ENCODE results near the gene CDH4. TPM values are rescaled to one million over a fixed set of nuclear protein-coding genes. Genes with fewer than 3 reads are reported as not detected.

Gene CDH4
- total and polyA plus RNA-seq, 2 of the 8 experiments (the other 6 are each of a cell fraction or from before 2014, with no cell fraction given) = 4.3 to 7.9 TPM

GRCh38 chr20:61876952-61877728 is 625.1 kb downstream of the CDH4 start:
- WGBS, 2 experiments (ENCODE audit: extremely low coverage in 1 of 2, insufficient coverage in 1 of 2, insufficient read length in 1 of 2, insufficient replicate concordance in 2 of 2, low coverage in 1 of 2, low lambda C conversion rate in 2 of 2, missing lambda C conversion rate in 1 of 2) = 93% methylated on average over 25 of the region's 30 CpGs; no CpG with 5 or more reads in 1 of the 2 experiments
- H3K18ac ChIP-seq (ENCODE audit: extremely low read depth, low read length) = no peak overlapping the region
- H2AK5ac ChIP-seq (ENCODE audit: low read depth, low read length) = no peak overlapping the region
- H3K14ac ChIP-seq (ENCODE audit: insufficient read length) = no peak overlapping the region
- POLR2A ChIA-PET (ENCODE audit: partially characterized antibody) = no interaction called here
- no peak overlapping the region for H2BK20ac ChIP-seq (ENCODE audit: low read length)
- H3K79me1 ChIP-seq (ENCODE audit: low read depth, low read length) = no peaks in the 10 kb centered on the region
- no peak overlapping the region for H3K23ac ChIP-seq (ENCODE audit: insufficient read length)
- H3K4me1 ChIP-seq (replicated peaks in 1 of 4; ENCODE audit: control insufficient read depth in 3 of 4, insufficient read depth in 4 of 4, low read length in 3 of 4) = no peaks in the 10 kb centered on the region
- H2BK5ac ChIP-seq (ENCODE audit: low read depth, low read length) = no peak overlapping the region
- CTCF ChIA-PET (ENCODE audit: partially characterized antibody) = interaction anchor here (0.6 to 5.0 kb wide), 7 partner anchors 8 to 277 kb away, joined by 3 to 45 read pairs (median 4); no protein-coding TSS in a partner anchor
- H3K23me2 ChIP-seq (ENCODE audit: low read depth, low read length) = no peaks in the 10 kb centered on the region
- DNase-seq (ENCODE audit: low read depth in 1 of 2, low spot score in 2 of 2) (no peak), FAIRE-seq (no peak)
- H4K91ac ChIP-seq (replicated peaks; ENCODE audit: insufficient read length, low read length) = no peak overlapping the region
- peaks cover 0 to under 1% of the 10 kb centered on the region in 2 experiments; a peak in 1 of 4 replicates for H3K9me3 ChIP-seq (ENCODE audit: insufficient read depth in 2 of 2, low read depth in 1 of 2, low read length in 1 of 2)
- no peak overlapping the region for H2BK120ac ChIP-seq (replicated peaks; ENCODE audit: low read depth, low read length)
- no peak overlapping the region for H2BK15ac ChIP-seq (ENCODE audit: low read length)
- no peaks in the 10 kb centered on the region; a peak in 1 of 7 replicates for H3K27me3 ChIP-seq (replicated peaks in 1 of 4; ENCODE audit: control insufficient read depth in 3 of 4, extremely low read depth in 1 of 4, insufficient read depth in 3 of 4, low read length in 3 of 4)
- H4K20me1 ChIP-seq (replicated peaks in 1 of 2; ENCODE audit: control insufficient read depth in 1 of 2, insufficient read depth in 2 of 2, low read length in 2 of 2) = no peaks in the 10 kb centered on the region
- H2BK12ac ChIP-seq (ENCODE audit: low read depth, low read length) = no peak overlapping the region
- no peak overlapping the region for H3K9ac ChIP-seq (replicated peaks in 1 of 4; ENCODE audit: extremely low read depth in 1 of 4, low read depth in 3 of 4, low read length in 3 of 4)
- H3K56ac ChIP-seq (replicated peaks; ENCODE audit: insufficient read length, low read depth, low read length) = no peak overlapping the region
- no peak overlapping the region for H4K5ac ChIP-seq (ENCODE audit: insufficient read length, low read depth, low read length)
- no peaks in the 10 kb centered on the region for H3K36me3 ChIP-seq (ENCODE audit: control insufficient read depth in 2 of 4, insufficient read depth in 4 of 4, low read length in 3 of 4)
- TF ChIP-seq YY1 (IDR thresholded peaks at IDR 0.05; ENCODE audit: low read depth, low read length) (no peak), FOSL1 (IDR thresholded peaks at IDR 0.05; ENCODE audit: insufficient read depth, low read depth, low read length) (no peak), KDM4A (IDR thresholded peaks at IDR 0.05; ENCODE audit: low read depth, low read length, severe bottlenecking) (no peak), RFX5 (IDR thresholded peaks at IDR 0.05; ENCODE audit: borderline replicate concordance, low read depth, low read length) (no peak), CHD2 (IDR thresholded peaks at IDR 0.05; ENCODE audit: low read length) (no peak), RNF2 (IDR thresholded peaks at IDR 0.05; ENCODE audit: borderline replicate concordance, low read depth, low read length, missing control alignments, poor library complexity, severe bottlenecking) (no peak), PHF8 (conservative IDR thresholded peaks at IDR 0.05; ENCODE audit: low read depth, low read length) (no peak)
- H2AFZ ChIP-seq (ENCODE audit: low read length) = no peak overlapping the region
- H3K4me3 ChIP-seq (ENCODE audit: extremely low read depth in 1 of 4, insufficient read depth in 2 of 4, low read depth in 3 of 4, low read length in 4 of 4) = no peak overlapping the region
- no peak overlapping the region for H3K27ac ChIP-seq (ENCODE audit: low read depth, low read length)
- H3K4ac ChIP-seq (replicated peaks; ENCODE audit: insufficient read length, low read depth, low read length) = no peak overlapping the region
- H4K8ac ChIP-seq (ENCODE audit: extremely low read depth, insufficient read depth, low read length) = no peak overlapping the region; the same call in 1 of the 2 replicates
- H3K4me2 ChIP-seq (ENCODE audit: insufficient read depth in 1 of 2, low read depth in 2 of 2, low read length in 2 of 2) = no peak overlapping the region
- no peaks in the 10 kb centered on the region for H3K79me2 ChIP-seq (ENCODE audit: control insufficient read depth in 1 of 2, insufficient read depth in 2 of 2, low read length in 2 of 2)

All from H1 (cell line).